WTC11 (cell line): ENCODE measurements around the gene ZEB2. TPM values are rescaled to one million over a fixed set of nuclear protein-coding genes. Genes with fewer than 3 reads are reported as not detected.

ENCODE experiments used
- ATAC-seq: fragments of 200-7000 bp; cut with Tn5 transposase; 2 replicates; pipeline ENCODE4 v1.10.0; 2021; ENCODE audit warnings: mild to moderate bottlenecking, moderate library complexity
- CTCF ChIA-PET: fragments of 300-600 bp; sonication (Branson Sonifier 250); formaldehyde crosslinking; loops from one replicate; lab custom pipeline; 2021; ENCODE audit warnings: antibody characterized with exemption; lab: Charles Lee
- POLR2A ChIA-PET: fragments of 350-600 bp; sonication (Branson Sonifier 250); formaldehyde crosslinking; loops from one replicate; lab custom pipeline; 2021; ENCODE audit warnings: antibody characterized with exemption; lab: Charles Lee
- DNase-seq: peaks from one replicate; pipeline ENCODE4 v3.0.0; 2021; ENCODE audit warnings: low spot score
- H3K27ac Mint-ChIP-seq: 2 replicates; pipeline ENCODE4 v1.8.0; 2021; ENCODE audit warnings: mixed read lengths
- H3K27me3 Mint-ChIP-seq: 2 replicates; pipeline ENCODE4 v1.8.0; 2021; ENCODE audit warnings: low read depth, mild to moderate bottlenecking, moderate library complexity, mixed read lengths
- H3K36me3 Mint-ChIP-seq: 2 replicates; pipeline ENCODE4 v1.8.0; 2021; ENCODE audit warnings: mixed read lengths
- H3K4me1 Mint-ChIP-seq: 2 replicates; pipeline ENCODE4 v1.8.0; 2022; ENCODE audit warnings: mixed read lengths
- H3K4me3 Mint-ChIP-seq: 2 replicates; pipeline ENCODE4 v1.8.0; 2021; ENCODE audit warnings: mild to moderate bottlenecking, moderate library complexity, mixed read lengths
- H3K9me3 Mint-ChIP-seq: 2 replicates; pipeline ENCODE4 v1.8.0; 2021; ENCODE audit warnings: mixed read lengths
- FOXP4 ChIP-seq: sonication (generic); formaldehyde crosslinking; IDR thresholded peaks from 2 replicates; pipeline ENCODE4 v1.8.0; 2022; ENCODE audit warnings: mild to moderate bottlenecking, missing genetic modification reagents
- GABPB1 ChIP-seq: sonication (generic); formaldehyde crosslinking; IDR thresholded peaks from 2 replicates; pipeline ENCODE4 v1.8.1; 2023; ENCODE audit warnings: mild to moderate bottlenecking, missing genetic modification reagents
- GRHL2 ChIP-seq: fragments of 250-450 bp; sonication (Bioruptor Pico); IDR thresholded peaks from 2 replicates; pipeline ENCODE4 v1.8.0; 2022; ENCODE audit warnings: mild to moderate bottlenecking, moderate library complexity; ENCODE audit not compliant: insufficient replicate concordance, severe bottlenecking
- RELA ChIP-seq: sonication (generic); formaldehyde crosslinking; IDR thresholded peaks from 2 replicates; pipeline ENCODE4 v1.8.1; 2022; ENCODE audit warnings: missing genetic modification reagents, mild to moderate bottlenecking, borderline replicate concordance
- SP1 ChIP-seq: sonication (generic); formaldehyde crosslinking; conservative IDR thresholded peaks from 2 replicates; pipeline ENCODE4 v1.8.1; 2022; ENCODE audit warnings: missing genetic modification reagents
- TCF7 ChIP-seq: sonication (generic); formaldehyde crosslinking; IDR thresholded peaks from 2 replicates; pipeline ENCODE4 v1.8.0; 2022; ENCODE audit warnings: mild to moderate bottlenecking, low read depth, missing genetic modification reagents, moderate library complexity
- TP53 ChIP-seq: sonication (generic); formaldehyde crosslinking; IDR thresholded peaks from 2 replicates; pipeline ENCODE4 v1.8.1; 2023; ENCODE audit warnings: mild to moderate bottlenecking, missing genetic modification reagents
- ZNF219 ChIP-seq: sonication (generic); formaldehyde crosslinking; IDR thresholded peaks from 2 replicates; pipeline ENCODE4 v1.8.0; 2023; ENCODE audit warnings: missing genetic modification reagents, mild to moderate bottlenecking, borderline replicate concordance
- ZNF416 ChIP-seq: fragments of 250-450 bp; sonication (Bioruptor Pico); IDR thresholded peaks from 2 replicates; pipeline ENCODE4 v1.9.0; 2021; ENCODE audit warnings: mild to moderate bottlenecking, inconsistent platforms
- total RNA-seq: library from RNA; stranded (reverse); gene quantifications from 3 replicates; pipeline ENCODE4 v1.2.3, GENCODE V29; 2021
- TF ChIP-seq, protein P1 (sequence below): fragments of 250-450 bp; sonication (Bioruptor Pico); IDR thresholded peaks from 2 replicates; pipeline ENCODE4 v1.9.0; 2021; ENCODE audit warnings: mild to moderate bottlenecking
- TF ChIP-seq, protein P2 (sequence below): sonication (generic); formaldehyde crosslinking; IDR thresholded peaks from 2 replicates; pipeline ENCODE4 v1.8.0; 2022; ENCODE audit warnings: mild to moderate bottlenecking, missing genetic modification reagents
- TF ChIP-seq, protein P3 (sequence below): sonication (generic); formaldehyde crosslinking; IDR thresholded peaks from 2 replicates; pipeline ENCODE4 v1.8.1; 2023; ENCODE audit warnings: mild to moderate bottlenecking, missing genetic modification reagents, borderline replicate concordance
- TF ChIP-seq, protein P4 (sequence below): sonication (generic); formaldehyde crosslinking; IDR thresholded peaks from 2 replicates; pipeline ENCODE4 v1.8.1; 2023; ENCODE audit warnings: mild to moderate bottlenecking, moderate library complexity, missing genetic modification reagents
- TF ChIP-seq, protein P5 (sequence below): fragments of 250-450 bp; sonication (Bioruptor Pico); conservative IDR thresholded peaks from 2 replicates; pipeline ENCODE4 v1.9.0; 2021; ENCODE audit warnings: mild to moderate bottlenecking

ZEB2 gene
- total RNA-seq, 1 experiment from 2014 or later, result 0.42 TPM

GRCh38 chr2:144521686-144522085 lies 1.8 kb upstream of the ZEB2 start (continued):
- TF ChIP-seq, protein P1, sequence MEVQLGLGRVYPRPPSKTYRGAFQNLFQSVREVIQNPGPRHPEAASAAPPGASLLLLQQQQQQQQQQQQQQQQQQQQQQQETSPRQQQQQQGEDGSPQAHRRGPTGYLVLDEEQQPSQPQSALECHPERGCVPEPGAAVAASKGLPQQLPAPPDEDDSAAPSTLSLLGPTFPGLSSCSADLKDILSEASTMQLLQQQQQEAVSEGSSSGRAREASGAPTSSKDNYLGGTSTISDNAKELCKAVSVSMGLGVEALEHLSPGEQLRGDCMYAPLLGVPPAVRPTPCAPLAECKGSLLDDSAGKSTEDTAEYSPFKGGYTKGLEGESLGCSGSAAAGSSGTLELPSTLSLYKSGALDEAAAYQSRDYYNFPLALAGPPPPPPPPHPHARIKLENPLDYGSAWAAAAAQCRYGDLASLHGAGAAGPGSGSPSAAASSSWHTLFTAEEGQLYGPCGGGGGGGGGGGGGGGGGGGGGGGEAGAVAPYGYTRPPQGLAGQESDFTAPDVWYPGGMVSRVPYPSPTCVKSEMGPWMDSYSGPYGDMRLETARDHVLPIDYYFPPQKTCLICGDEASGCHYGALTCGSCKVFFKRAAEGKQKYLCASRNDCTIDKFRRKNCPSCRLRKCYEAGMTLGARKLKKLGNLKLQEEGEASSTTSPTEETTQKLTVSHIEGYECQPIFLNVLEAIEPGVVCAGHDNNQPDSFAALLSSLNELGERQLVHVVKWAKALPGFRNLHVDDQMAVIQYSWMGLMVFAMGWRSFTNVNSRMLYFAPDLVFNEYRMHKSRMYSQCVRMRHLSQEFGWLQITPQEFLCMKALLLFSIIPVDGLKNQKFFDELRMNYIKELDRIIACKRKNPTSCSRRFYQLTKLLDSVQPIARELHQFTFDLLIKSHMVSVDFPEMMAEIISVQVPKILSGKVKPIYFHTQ, result no peak
- TF ChIP-seq TCF7 (CRISPR knock-in tag) (no peak), RELA (no peak)

DNA sequence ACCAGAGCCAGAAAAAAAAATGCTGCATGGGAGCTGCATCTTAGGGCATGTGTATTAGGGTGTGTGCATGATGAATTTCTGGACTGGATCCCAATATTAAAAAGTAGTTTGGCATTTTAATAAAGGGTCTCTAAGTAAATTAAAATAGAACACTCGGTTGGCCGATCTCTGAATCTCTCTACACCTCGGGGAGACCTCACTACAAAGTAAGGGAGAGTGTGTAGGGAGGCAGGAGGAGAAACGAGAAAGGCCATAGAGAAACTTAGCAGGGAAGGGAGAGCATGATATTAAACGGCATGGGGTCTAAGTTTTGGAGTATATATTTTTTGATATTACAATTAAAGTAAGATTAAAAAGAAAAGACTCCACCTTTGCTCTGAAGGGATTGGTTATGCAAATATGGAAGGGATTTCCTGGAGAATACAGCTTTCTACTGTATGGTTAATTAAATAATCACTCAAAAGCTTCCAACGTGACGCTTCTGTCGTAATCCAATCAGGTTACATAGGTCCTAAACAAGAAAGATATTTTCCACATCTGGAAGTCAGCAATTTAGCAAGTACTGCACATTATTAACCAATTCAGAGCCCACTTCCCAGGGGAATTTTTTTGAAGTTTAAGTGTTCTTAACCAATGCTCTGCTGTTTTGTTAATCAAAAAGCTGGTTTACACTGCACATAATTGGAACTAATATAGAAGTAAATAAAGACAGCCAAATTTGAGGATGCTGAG lies 1.0 kb upstream of the ZEB2 start:
- ChIA-PET CTCF (interaction anchor here (0.7 kb wide), 1 partner anchor 1025 kb away, joined by 3 read pairs; no protein-coding TSS in a partner anchor), POLR2A (no interaction called here)

GRCh38 chr2:144519597-144519933 lies 354 bp downstream of the ZEB2 start:
- ChIA-PET POLR2A (no interaction called here), CTCF (no interaction called here)
- H3K27me3 Mint-ChIP-seq, result peaks cover 31% of the 10 kb centered on the region
- no peaks in the 10 kb centered on the region for H3K36me3 Mint-ChIP-seq
- ATAC-seq (no peak), DNase-seq (no peak)
- H3K4me1 Mint-ChIP-seq, result peaks cover 42% of the 10 kb centered on the region
- H3K9me3 Mint-ChIP-seq, result no peaks in the 10 kb centered on the region
- H3K27ac Mint-ChIP-seq, result no peak overlapping the region
- no peak overlapping the region for H3K4me3 Mint-ChIP-seq
- TF ChIP-seq, protein P2, sequence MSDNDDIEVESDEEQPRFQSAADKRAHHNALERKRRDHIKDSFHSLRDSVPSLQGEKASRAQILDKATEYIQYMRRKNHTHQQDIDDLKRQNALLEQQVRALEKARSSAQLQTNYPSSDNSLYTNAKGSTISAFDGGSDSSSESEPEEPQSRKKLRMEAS (CRISPR knock-in tag), result no peak
- TF ChIP-seq FOXP4 (CRISPR knock-in tag) (no peak), ZNF219 (no peak)
- TF ChIP-seq, protein P3, sequence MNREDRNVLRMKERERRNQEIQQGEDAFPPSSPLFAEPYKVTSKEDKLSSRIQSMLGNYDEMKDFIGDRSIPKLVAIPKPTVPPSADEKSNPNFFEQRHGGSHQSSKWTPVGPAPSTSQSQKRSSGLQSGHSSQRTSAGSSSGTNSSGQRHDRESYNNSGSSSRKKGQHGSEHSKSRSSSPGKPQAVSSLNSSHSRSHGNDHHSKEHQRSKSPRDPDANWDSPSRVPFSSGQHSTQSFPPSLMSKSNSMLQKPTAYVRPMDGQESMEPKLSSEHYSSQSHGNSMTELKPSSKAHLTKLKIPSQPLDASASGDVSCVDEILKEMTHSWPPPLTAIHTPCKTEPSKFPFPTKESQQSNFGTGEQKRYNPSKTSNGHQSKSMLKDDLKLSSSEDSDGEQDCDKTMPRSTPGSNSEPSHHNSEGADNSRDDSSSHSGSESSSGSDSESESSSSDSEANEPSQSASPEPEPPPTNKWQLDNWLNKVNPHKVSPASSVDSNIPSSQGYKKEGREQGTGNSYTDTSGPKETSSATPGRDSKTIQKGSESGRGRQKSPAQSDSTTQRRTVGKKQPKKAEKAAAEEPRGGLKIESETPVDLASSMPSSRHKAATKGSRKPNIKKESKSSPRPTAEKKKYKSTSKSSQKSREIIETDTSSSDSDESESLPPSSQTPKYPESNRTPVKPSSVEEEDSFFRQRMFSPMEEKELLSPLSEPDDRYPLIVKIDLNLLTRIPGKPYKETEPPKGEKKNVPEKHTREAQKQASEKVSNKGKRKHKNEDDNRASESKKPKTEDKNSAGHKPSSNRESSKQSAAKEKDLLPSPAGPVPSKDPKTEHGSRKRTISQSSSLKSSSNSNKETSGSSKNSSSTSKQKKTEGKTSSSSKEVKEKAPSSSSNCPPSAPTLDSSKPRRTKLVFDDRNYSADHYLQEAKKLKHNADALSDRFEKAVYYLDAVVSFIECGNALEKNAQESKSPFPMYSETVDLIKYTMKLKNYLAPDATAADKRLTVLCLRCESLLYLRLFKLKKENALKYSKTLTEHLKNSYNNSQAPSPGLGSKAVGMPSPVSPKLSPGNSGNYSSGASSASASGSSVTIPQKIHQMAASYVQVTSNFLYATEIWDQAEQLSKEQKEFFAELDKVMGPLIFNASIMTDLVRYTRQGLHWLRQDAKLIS (CRISPR knock-in tag), result no peak
- TF ChIP-seq, protein P4, sequence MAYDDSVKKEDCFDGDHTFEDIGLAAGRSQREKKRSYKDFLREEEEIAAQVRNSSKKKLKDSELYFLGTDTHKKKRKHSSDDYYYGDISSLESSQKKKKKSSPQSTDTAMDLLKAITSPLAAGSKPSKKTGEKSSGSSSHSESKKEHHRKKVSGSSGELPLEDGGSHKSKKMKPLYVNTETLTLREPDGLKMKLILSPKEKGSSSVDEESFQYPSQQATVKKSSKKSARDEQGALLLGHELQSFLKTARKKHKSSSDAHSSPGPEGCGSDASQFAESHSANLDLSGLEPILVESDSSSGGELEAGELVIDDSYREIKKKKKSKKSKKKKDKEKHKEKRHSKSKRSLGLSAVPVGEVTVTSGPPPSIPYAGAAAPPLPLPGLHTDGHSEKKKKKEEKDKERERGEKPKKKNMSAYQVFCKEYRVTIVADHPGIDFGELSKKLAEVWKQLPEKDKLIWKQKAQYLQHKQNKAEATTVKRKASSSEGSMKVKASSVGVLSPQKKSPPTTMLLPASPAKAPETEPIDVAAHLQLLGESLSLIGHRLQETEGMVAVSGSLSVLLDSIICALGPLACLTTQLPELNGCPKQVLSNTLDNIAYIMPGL (CRISPR knock-in tag), result no peak

More for the DNA sequence above, 1.0 kb upstream of the ZEB2 start:
- Mint-ChIP-seq H3K4me1 (peaks cover 42% of the 10 kb centered on the region), H3K9me3 (no peaks in the 10 kb centered on the region), H3K27ac (no peak overlapping the region), H3K27me3 (peaks cover 21% of the 10 kb centered on the region), H3K4me3 (peak overlapping the region; percentile 47), H3K36me3 (no peaks in the 10 kb centered on the region)
- DNase-seq (no peak), ATAC-seq (no peak)
- TF ChIP-seq, protein P5, sequence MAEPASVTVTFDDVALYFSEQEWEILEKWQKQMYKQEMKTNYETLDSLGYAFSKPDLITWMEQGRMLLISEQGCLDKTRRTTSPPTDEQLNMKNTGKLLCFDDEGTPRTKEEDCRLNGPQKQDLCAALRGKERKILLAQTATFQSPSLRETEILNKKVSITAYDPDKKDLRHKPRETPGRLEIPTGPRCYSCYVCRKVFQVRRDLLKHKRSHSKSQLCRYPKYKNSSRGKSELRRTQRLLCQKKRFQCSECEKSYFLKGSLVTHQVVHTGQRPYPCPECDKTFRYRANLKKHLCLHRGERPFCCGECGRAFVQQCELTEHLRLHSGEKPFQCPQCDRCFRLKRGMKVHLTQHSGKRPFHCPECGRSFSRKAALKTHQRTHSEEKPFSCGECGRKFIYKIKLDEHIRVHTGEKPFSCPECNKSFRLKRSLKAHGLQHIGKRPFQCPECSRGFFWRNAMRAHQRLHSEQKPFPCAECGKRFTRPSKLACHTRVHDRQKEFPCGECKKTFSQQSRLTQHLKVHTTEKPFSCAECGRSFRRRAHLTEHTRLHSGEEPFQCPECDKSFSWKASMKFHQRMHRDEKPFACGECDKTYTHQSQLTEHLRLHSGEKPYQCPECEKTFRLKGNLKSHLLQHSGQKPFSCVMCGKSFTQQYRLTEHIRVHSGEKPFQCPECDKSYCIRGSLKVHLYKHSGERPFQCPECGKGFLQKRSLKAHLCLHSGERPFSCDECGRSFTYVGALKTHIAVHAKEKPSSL (CRISPR knock-in tag), result no peak
- TF ChIP-seq ZNF416 (CRISPR knock-in tag) (no peak), GABPB1 (CRISPR knock-in tag) (no peak), GRHL2 (CRISPR knock-in tag) (no peak), TP53 (no peak), SP1 (no peak)
- TF ChIP-seq, protein P4 (CRISPR knock-in tag), result no peak
